Ovary (tissue), 9 donors: ENCODE results near the gene ZC3H7A. TPM values are rescaled to one million over a fixed set of nuclear protein-coding genes. Genes with fewer than 3 reads are reported as not detected.

ENCODE experiments used
- DNase-seq, 5 donors: peaks; one replicate each; pipeline ENCODE4 v3.0.0-alpha.2; 2019 to 2020
- H3K27ac ChIP-seq, 2 donors: fragments of 200-600 bp; one replicate each; pipeline versions ENCODE4 v1.5.1 to v1.8.0; 2019 to 2022
- H3K27me3 ChIP-seq: fragments of 200-600 bp; one replicate; pipeline ENCODE4 v1.8.0; 2022
- H3K36me3 ChIP-seq: fragments of 200-600 bp; sonication (generic); one replicate; pipeline ENCODE4 v1.5.1; 2019
- H3K4me1 ChIP-seq: one replicate; pipeline ENCODE4 v1.8.1; 2013; ENCODE audit warnings: mild to moderate bottlenecking, moderate library complexity; ENCODE audit not compliant: insufficient read depth
- H3K4me3 ChIP-seq: fragments of 200-600 bp; sonication (generic); one replicate; pipeline ENCODE4 v1.5.1; 2017
- H3K9me3 ChIP-seq, 2 donors: fragments of 200-600 bp in 1 of 2; sonication (generic) in 1 of 2; one replicate each; pipeline versions ENCODE4 v1.5.1 to v1.8.1; 2013 to 2019; ENCODE audit warnings: mild to moderate bottlenecking in 1 of 2, moderate library complexity in 1 of 2
- EP300 ChIP-seq: sonication (generic); formaldehyde crosslinking; IDR thresholded peaks from one replicate; pipeline ENCODE4 v1.6.1; 2017; ENCODE audit warnings: antibody characterized with exemption
- POLR2A ChIP-seq: fragments of 450-650 bp; IDR thresholded peaks from one replicate; pipeline ENCODE4 v1.6.1; 2017; ENCODE audit warnings: antibody characterized with exemption, mild to moderate bottlenecking, moderate library complexity
- WGBS, 3 donors: extraction: QIAGEN DNeasy Blood & Tissue Kit in 1 of 3; methylation state at CpG; one replicate each; pipeline versions ENCODE4 v1.1.5 to v1.1.7; 2013 to 2017; 5-methylcytosine and 5-hydroxymethylcytosine counted together
- intact Hi-C, 4 donors: fragments of 100-400 bp; cut with DNase I; formaldehyde crosslinking; loops; one replicate each; pipeline versions ENCODE4 v1.11.0 to v1.15.1; 2022 to 2023
- polyA plus RNA-seq, 2 donors: library from polyadenylated mRNA; stranded (reverse); fragments of 200-250 nt in 1 of 2; fragments of 350-450 nt in 1 of 2; fragmentation: Illumina TruSeq in 1 of 2; extraction: RNeasy Lipid Tissue Mini Kit (QIAGEN cat#74804) in 1 of 2; gene quantifications; one replicate each; pipeline ENCODE4 v1.2.3, GENCODE V29; 2013 to 2014
- total RNA-seq, 7 donors: library from RNA; depleted of rRNA in 2 of 7; stranded (reverse); fragments of >200 nt in 2 of 7; fragmentation: NEBNext Ultra II Directional in 3 of 7; extraction: Animal tissue kit (Norgen Biotek cat#: 25700) in 3 of 7; gene quantifications; one replicate each; pipeline versions ENCODE4 v1.1.0 to v1.2.4, GENCODE V29; 2016 to 2023
- TF ChIP-seq, protein P1 (sequence below), 3 donors: fragments of 450-650 bp in 2 of 3; fragments of 200-600 bp in 1 of 3; IDR thresholded peaks; one replicate each; pipeline versions ENCODE4 v1.5.1 to v1.8.0; 2016 to 2022; ENCODE audit warnings: antibody characterized with exemption in 3 of 3, mild to moderate bottlenecking in 1 of 3
- donor health status: DM: no; HTN: no; CAD: no; lungs with moderate emphysema.
- donor health status: DM: no; HTN: no; CAD: no.
- donor health status: Bipolar disorder and iron deficiency.
- donor health status: DM: yes; HTN: yes; CAD: no.
- donor health status: DM: no; HTN: no; CAD: no.
- donor health status: DM: yes; HTN: yes; CAD: no.

The ZC3H7A gene
- total and polyA plus RNA-seq, 9 donors = 34.9 to 60.9 (median 50.7) TPM

- intact Hi-C loops = no loop called here
- Histone ChIP-seq H3K4me3 (no peak overlapping the region), H3K27ac (no peak overlapping the region), H3K9me3 (no peaks in the 10 kb centered on the region), H3K27me3 (no peaks in the 10 kb centered on the region), H3K4me1 (no peaks in the 10 kb centered on the region), H3K36me3 (no peaks in the 10 kb centered on the region)
- no peak for DNase-seq
- TF ChIP-seq POLR2A = no peak
- TF ChIP-seq EP300 = no peak
- TF ChIP-seq, protein P1, sequence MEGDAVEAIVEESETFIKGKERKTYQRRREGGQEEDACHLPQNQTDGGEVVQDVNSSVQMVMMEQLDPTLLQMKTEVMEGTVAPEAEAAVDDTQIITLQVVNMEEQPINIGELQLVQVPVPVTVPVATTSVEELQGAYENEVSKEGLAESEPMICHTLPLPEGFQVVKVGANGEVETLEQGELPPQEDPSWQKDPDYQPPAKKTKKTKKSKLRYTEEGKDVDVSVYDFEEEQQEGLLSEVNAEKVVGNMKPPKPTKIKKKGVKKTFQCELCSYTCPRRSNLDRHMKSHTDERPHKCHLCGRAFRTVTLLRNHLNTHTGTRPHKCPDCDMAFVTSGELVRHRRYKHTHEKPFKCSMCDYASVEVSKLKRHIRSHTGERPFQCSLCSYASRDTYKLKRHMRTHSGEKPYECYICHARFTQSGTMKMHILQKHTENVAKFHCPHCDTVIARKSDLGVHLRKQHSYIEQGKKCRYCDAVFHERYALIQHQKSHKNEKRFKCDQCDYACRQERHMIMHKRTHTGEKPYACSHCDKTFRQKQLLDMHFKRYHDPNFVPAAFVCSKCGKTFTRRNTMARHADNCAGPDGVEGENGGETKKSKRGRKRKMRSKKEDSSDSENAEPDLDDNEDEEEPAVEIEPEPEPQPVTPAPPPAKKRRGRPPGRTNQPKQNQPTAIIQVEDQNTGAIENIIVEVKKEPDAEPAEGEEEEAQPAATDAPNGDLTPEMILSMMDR (IDR thresholded peaks at IDR 0.05) = no peak
- 90 to 93% (median 91%) methylated on average over 7 of the region's 7 CpGs for WGBS, 3 donors
Observed at GRCh38 chr16:11841026-11841425, 44.0 kb upstream of the ZC3H7A start.

GRCh38 chr16:11836650-11837244, 39.7 kb upstream of the ZC3H7A start:
- Histone ChIP-seq H3K27ac (no peak overlapping the region), H3K4me1 (no peaks in the 10 kb centered on the region), H3K9me3 (no peaks in the 10 kb centered on the region), H3K27me3 (no peaks in the 10 kb centered on the region), H3K4me3 (no peak overlapping the region), H3K36me3 (no peaks in the 10 kb centered on the region)
- intact Hi-C loops = no loop called here
- 68 to 79% (median 70%) methylated on average over 7 of the region's 7 CpGs for WGBS, 3 donors
- DNase-seq = no peak
- TF ChIP-seq, protein P1 (IDR thresholded peaks at IDR 0.05) = no peak
- TF ChIP-seq EP300 = no peak
- no peak for TF ChIP-seq POLR2A

GRCh38 chr16:11835891-11836649, 39.0 kb upstream of the ZC3H7A start:
- Histone ChIP-seq H3K36me3 (no peaks in the 10 kb centered on the region), H3K27ac (no peak overlapping the region), H3K9me3 (no peaks in the 10 kb centered on the region), H3K4me1 (no peaks in the 10 kb centered on the region), H3K4me3 (no peak overlapping the region), H3K27me3 (no peaks in the 10 kb centered on the region)
- intact Hi-C loops = no loop called here
- no peak for DNase-seq
- TF ChIP-seq, protein P1 (IDR thresholded peaks at IDR 0.05) = no peak
- TF ChIP-seq EP300 = no peak
- no peak for TF ChIP-seq POLR2A
- WGBS, 3 donors = 33 to 36% (median 34%) methylated on average over 9 of the region's 9 CpGs

GRCh38 chr16:11835309-11835708, 38.3 kb upstream of the ZC3H7A start:
- no peaks in the 10 kb centered on the region for H3K27me3 ChIP-seq
- H3K4me1 ChIP-seq = no peaks in the 10 kb centered on the region
- intact Hi-C loops = no loop called here
- no peak for DNase-seq
- H3K27ac ChIP-seq = no peak overlapping the region
- no peaks in the 10 kb centered on the region for H3K9me3 ChIP-seq
- H3K36me3 ChIP-seq = no peaks in the 10 kb centered on the region
- WGBS, 3 donors = 73 to 84% (median 73%) methylated on average over 4 of the region's 4 CpGs
- TF ChIP-seq POLR2A (no peak), EP300 (no peak)
- TF ChIP-seq, protein P1 (IDR thresholded peaks at IDR 0.05) = no peak
- no peak overlapping the region for H3K4me3 ChIP-seq
